HuH-7.5 (cell line): ENCODE measurements around the gene PARM1.
"Not testable (repeated sequence)": the region's sequence is repeated elsewhere in the genome, so short reads cannot be mapped to it uniquely, and the experiment has no call there.

Experiments
- DNase-seq: peaks from one replicate; pipeline ENCODE4 v3.0.0; 2011; ENCODE audit warnings: low spot score

The PARM1 gene

DNA sequence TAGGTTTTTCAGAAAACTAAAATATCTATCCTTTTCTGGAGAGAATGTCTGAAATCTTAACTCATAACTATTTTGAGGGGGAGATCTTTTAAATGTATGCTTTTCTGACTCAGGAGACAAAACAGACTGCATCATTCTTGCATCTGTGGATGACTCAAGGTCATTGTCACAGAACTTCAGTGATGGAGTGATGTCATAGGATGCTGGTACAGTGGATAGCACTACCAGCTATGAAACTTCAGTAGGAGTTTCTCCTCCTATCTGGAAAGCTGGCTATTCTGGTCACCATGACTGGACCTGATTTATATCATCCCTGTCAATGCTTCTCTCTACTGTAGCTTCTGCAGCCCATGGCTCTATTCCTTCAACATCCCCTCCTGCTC, 50.3 kb downstream of the PARM1 start:
- no peak for DNase-seq

DNA sequence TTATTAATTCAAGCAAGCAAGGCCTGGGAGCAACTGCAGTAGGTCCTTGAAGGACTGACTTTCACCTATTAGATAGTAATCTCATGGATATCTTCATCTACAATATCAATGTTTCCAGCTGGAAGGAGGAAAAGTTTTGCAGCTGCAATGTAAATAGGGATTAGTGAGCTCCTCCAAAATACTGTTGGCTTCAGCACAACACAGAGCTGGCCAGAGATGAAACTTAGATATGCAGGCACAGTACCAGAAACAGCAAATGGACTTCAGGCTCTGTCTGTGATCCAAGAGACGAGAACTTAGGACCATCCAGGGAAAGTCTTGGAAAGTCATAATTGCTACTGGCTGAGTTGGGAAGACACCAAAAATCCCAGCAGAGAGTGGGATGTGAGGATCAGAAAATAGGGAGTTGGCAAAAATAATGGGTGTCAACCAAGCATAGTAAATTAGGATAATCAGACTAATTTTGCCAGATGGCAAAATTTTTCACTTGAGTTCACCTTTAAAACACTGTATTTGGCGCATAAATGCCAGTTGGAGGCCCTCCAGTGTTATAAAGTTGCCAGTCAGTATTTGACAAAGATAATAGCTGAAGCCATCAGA, 57.5 kb downstream of the PARM1 start:
- DNase-seq, result no peak

DNA sequence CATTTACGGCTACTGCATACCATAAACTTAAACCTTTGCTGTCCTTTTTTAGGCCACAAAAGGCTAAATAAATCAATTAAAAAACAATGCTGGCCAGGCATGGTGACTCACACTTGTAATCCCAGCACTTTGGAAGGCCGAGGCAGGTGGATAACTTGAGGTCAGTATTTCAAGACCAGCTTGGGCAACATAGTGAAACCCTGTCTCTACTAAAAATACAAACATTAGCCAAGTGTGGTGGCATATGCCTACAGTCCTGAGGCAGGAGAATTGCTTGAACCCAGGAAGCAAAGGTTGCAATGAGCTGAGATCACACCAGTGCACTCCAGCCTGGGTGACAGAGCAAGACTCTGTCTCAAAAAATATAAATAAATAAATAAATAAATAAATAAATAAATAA, 61.5 kb downstream of the PARM1 start:
- not testable (repeated sequence) for DNase-seq

DNA sequence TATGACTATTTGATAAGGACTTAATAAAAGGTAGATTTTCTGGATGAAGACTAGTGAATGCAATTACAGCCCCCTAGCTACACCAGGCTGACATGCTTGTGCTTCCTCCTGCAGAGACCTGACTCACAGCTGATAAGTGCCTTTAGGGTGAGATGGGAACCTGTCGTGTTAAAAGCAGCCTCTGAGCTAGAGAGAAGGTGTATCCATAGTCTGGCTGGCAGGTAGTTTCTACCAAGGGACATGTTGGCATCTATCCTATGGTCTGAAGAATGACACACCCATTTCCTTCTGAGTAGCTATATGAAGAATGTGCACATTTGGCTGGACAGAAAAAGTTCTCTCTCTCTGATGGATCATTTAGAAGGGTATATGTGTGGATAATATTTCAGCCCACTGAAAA, 64.1 kb downstream of the PARM1 start:
- no peak for DNase-seq

DNA sequence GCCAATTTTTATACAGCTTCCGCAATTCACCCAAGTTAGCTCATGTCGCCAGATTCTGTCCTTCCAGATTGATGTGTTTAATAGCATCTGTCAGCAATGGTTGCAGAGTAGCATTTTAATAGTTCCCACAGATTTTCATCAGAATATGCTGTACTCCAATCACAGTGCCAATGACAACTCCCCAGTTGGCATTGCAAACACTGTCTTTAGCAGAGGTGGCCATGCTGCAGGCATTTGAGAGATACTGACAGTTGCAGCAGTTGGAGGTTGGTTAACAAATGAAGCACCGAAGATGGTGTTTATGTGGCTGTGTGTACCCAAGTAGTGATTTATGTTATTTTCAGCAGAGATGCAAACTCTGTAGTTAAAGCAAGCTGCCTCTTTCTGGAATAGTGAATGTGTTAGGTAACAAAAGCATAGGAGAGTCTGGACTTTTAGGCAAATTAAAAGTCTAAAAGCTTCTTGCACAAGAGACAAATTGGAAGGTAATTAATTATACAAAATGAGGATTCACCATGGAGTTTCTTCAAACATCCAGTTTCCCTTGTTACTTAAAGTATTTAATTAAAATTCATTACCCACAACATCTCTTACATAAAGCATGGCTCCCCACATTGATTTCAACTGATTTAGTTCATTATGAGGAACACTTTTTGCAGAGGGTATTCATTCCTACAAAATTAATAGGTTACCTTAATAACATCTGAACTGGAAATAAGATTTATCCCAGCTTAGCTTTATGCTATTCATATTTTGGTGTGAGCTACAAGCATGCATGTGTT, 65.2 kb downstream of the PARM1 start:
- DNase-seq, result no peak

DNA sequence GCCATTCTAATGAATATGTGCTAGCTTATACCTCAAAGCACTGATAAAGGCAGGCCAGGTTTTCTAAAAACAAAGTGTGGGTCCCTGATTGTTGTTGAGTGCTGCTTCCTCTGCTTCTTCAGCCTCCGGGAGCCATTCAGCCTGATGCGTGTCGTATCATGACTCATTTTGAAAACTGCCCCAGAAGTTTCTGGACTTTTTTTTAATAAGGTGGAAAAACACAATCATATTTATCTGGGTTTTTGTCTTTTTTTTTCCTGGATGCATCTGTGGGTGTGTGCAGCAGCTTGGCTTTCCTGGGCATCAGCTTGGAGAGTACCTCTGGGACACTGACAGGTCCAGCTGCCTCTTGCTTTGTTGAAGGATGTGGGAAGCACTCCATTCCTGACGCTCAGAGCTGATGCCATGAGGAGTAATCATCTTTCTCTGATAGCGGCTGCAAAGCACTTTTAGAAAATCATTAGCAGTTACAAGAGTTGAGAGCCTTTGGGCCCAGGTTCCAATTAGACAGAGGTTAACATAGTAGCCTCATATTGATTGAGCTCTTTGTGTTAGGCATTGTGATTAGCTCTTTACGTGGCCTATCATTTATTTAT, 66.9 kb downstream of the PARM1 start:
- DNase-seq, result no peak

DNA sequence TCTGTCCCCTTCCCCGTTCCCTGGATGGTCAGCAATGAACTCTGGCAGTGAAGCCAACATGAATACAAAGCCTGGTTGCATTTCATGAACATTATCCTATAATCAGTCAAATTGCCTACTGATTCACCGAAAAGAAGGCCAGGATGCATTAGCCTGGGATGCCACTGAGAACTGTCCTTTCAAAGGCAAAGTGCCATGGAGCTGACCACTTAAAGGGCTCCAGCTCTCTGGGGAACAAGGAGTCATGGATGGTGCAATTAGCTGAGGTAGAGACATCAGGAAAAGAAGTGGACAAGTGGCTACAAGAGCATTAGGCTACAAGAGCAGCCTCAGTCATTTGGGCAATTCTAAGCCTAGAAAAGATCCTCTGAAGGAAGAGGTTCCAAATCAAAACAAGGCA, 69.0 kb downstream of the PARM1 start:
- DNase-seq, result no peak

DNA sequence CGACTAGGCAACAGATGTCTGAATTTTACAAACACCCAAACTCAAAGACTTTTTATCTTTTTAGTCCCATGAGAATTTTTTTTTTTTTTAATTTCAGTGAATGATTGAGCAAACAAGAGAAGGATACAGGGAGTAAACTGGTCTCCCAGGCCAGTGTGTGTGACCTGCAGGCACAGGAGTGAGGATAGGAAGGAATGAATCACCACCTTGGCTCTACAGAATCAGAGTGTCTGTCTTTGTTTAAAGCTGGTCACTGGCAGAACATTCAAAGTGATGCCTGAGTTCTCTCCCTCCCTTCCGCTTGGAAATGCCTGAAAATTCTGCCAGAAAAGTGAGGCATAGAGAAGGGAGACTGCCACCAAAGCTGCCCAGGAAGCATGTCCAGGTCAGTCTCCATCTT, 69.5 kb downstream of the PARM1 start:
- no peak for DNase-seq

DNA sequence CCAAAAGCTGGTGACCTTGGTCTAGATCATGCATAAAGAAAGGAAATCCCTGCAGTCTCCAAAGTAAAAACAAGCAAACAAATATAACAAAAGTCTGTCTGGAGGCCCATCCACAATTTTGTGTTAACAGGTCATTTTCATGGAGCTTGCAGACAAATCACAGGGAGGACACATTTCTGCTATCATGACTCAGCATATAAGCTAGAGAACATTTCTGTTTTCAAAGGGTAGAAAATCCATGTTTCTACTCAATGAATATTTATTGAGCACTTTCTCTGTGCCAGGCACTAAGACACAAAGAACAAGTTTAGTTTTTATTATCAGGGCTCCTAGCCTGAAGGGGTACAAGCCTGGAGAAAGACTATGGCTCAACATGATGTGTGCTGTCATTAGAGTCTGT, 71.1 kb downstream of the PARM1 start:
- no peak for DNase-seq

DNA sequence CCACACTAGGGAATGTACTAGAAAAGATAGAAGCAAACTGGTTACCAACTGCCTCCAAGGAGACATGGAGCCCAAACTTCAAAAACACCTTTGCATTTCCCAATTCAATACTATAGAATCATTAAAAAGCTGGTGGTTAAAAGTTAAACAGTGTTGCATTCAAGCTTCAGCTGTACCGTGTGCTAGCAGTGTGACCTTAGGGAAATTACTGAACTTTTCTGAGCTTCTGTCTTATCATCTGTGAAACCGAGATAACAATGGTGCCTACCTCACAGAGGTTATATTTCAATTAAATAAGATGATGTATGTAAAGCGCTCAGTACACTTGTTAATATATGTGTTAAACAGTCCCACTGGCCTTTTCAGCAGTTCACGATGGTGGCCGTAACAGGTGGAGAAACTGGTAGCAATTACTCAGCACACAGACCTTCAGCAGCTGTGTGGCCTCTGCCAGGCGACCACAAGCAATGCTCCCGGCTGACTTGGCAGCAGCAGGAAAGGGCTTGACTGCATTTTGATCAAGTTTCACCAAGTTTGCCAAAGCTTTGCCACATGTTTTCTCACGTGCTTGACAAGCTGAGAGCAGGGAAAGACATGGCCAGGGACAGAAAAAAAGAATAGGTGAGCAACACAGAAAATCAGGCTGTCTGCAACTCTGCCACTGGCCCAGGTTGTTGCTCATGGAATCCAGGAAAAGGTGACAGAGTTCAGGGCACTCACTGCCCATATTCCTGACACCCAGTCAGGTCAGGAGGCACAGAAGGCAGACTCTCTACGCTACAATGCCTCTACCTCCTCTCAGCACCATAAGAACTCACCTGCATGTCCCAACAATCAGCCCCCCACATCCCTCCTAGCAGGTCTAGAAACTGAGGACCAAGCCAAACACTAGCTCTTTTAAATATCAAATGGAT, 72.1 kb downstream of the PARM1 start:
- no peak for DNase-seq

DNA sequence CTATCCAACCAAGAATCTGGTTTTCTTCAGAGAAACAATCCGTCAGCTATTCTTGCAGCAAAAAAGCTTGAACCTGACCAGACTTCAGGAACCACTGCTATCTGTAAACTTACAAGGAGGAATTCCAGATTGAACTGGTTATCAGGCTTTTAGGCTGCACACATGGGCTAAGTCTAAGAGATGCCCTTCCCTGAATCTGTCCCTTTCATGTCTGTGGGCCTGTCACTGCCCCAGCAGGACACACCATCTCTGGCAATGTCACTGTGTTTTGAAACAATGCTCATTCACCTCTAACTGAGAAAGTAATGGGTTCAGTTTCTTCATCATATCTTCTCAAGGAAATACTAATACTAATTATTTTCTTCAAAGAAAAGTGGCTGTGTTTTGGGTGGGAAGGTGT, 72.8 kb downstream of the PARM1 start:
- no peak for DNase-seq

DNA sequence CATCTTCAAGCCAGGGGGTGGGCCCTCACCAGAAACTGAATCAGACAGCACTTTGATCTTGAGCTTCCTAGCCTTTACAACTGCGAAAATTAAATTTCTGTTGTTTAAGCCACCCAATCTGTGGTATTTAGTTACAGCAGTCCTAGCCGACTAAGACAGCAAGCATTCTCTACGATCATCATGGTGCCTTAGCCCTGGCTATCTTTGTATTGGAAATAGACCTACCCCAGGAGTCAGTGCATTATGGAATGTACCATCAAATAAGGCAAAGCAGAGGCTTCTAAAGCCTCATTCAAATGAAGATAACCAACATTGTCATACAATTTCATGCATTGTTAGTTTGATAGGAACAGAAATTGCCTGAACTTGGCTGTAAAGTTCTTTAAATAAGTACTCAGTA, 75.0 kb downstream of the PARM1 start:
- DNase-seq, result no peak

DNA sequence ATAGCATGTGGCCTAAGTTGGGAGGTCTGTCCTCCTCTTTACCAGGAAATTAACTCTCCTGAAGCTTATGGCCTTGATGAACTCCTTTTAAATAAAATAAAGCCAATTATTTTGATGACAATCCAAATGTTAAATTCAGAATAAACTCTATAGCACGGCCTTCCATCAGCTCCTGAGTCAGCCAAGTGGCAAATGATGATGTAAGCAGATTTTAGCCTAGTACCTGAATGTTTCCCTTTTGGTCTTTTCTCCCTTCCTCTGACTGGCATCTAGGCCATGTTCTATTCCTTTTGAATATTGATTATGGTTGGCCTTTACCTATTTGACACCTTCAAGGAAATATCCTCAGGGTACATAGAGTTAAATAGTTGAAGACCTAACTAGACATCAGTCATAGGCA, 76.2 kb downstream of the PARM1 start:
- no peak for DNase-seq

DNA sequence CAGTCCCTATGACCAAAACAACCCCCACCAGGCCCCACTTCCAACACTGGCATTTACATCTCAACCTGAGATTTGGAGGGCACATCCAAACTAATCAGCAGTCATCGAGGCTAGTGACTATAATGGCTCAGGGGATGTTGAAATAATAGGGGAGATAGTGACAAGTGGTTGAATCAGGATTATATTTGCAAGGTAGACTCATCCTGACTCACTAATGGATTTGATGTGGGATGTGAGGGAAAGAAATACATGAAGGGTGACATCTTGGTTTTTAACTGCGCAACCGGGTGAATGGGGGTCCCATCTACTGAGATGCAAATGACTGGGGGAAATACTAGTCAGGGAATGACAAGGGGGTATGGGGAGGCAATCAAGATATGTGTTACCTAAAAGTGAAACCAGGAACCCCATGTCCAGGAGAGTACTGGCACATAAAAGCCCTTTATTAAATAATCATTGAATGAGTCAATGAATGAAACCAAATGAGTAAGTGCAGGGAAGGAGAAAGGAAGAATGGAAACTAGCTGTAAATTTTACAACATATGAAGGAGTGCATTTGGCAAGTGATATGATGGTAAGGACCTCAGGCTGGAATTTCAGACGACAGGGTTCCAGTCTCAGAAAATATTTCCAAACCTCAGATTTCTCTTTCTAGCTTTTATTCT, 78.3 kb downstream of the PARM1 start:
- DNase-seq, result no peak

DNA sequence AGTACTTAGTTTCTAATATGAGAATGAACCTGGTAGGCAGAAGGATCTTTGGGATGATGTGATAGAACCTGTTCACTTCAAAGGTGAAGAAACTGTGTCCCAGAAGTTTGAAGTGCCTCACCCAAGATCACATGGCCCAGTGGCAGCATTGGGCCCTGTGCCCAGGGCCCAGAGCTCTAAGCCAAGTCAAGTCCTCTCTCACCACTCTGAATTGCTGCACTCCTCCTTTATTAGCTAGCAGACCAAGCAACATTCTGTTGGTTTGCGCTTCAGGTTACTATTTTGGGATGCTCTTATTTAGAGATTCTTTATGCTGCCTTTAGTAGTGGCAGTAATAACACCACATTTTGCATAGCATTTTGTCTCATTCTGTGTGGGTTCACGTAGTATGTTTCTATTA, 82.7 kb downstream of the PARM1 start:
- no peak for DNase-seq

DNA sequence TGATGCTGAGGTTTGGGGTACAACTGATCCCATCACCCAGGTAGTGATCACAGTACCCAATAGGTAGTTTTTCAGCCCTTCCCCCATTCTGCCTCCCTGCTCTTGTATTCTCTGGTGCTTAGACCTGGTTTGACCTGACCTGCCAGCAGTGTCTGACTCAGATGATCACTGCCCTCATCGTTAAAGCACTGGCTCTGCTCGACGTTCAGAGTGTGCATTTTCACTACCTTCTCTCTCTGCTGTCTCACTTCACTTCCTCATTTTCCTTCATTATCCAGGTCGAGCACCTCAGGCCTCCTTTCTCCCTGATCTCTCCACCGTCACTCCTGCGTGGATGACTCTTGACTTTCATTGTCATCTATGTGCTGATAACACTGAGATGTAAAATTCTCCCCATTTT, 83.6 kb downstream of the PARM1 start:
- DNase-seq, result no peak

DNA sequence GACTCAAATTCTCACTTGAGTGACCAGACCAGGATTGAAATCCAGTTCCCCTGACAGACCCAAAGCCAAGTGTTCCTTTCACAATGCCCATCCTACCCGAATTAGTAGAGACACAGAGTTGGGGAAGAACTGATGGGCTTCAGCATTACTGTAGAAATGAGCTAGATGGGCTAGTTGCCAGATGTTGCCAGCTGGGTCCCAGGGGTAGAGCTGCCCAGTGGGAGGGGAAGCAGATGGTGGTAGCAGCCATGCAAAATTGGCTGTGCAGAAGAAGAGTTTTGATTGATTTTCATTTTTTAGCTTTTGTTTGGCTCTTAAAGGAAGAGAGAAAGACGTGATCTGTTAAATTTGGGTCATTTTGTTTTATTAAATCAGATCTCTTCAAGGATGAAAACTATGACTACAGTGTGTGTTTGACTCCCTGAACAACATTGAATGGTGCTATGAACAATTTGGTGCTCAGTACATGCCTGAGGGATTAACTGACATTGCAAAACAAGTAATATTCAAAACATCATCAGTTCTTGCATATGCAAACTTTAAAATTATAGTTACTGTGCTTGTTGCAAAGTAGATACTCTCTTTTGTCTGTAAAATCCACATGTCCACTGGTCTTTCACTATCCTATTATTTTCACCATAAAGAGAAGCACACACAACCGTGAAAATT, 86.0 kb downstream of the PARM1 start:
- no peak for DNase-seq

DNA sequence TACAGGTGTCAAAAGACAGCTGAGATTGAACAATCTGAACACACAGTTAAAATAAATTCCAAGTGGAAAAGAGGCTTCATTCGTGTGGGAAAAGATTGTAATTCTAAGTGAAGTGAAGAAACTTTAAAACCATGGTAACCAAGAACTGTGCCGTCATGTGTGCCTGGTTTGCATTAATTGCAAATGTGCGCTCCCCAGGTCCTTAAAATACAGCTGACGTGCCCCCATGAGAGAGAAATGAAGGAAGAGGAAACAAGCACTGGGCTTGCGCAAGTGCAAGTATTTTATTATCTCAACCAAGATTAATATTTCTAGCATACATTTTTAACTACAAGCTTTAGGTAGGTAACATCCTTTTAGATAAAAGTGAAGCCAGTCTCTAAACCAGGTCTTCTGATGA, 92.5 kb downstream of the PARM1 start:
- DNase-seq, result no peak

DNA sequence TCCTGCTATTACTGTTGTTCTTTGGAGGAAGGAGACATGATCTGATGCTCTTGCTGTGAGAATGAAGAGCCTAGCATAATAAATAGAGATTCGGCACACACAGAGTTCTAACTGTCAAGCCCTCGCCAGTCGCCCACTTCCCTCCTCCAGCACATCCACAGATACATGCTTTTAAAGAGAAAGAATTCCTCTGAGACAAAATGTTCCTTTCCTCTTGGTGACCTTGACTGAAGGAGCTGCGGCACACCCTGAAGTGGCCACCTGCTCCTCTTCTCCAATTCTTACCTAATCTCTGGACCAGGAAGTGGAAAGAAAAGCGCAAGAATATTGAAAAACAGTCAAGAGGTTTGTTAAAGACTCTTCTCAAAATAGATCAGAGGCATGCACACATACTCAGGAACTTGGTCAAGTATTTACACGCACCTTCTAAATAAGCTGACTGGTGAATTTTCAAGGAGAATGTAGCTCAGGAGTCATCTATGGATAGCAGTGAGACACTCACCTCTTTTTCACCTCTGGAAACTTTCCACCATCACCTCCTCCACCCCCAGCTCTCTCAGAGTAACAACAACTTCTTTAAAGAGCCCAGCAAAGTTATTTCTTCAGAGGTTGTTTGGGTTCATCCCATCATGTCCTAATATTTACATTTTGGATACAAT, 95.4 kb downstream of the PARM1 start:
- DNase-seq, result no peak

DNA sequence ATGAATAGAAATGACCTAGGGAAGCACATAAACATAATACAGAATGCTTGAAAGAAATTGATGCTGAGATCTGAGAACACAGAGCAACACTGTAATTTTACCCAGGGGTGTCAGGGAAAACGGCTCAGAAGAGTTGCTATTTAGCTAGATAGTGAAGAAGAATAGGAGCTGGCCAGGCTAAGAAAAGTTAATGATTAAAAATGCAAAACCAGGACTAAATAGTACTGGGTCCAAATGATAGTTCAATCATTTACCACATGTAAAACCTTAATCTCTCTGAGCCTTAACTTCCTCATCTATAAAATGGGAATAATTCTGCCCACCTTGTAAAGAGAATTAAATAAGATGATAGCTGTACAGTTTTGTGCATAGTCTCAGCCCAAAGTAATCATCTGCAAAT, 97.1 kb downstream of the PARM1 start:
- DNase-seq, result no peak

DNA sequence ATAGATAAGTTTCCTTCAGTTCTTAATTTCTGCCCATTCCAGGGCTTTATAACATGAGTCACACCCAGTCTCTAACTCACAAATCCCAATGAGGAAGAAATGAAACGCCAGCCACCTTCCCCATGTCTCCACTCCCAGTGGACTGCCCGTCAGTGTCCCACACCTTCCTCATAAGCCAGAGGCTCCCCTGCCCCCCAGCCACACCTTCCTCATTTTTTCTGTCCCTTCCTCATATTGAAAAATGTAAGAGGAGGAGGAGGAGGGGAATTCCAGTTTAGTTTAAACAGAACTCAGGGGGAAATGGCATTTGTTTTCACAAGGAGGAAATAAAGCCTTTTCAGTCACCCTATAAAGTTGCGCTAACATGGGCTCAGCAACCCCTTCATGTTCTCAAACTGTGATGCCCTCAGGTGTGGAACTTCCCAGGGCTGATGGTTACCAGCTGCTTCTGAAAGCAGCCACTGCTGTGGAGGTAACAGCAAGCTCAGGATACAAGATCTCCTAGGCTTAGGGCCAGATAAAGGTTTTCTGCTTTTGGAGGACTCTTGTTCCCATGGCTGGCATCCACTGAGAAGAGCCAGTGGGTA, 97.8 kb downstream of the PARM1 start:
- DNase-seq, result no peak
